ENCODE measurements around the gene WNT7A.

DNA sequence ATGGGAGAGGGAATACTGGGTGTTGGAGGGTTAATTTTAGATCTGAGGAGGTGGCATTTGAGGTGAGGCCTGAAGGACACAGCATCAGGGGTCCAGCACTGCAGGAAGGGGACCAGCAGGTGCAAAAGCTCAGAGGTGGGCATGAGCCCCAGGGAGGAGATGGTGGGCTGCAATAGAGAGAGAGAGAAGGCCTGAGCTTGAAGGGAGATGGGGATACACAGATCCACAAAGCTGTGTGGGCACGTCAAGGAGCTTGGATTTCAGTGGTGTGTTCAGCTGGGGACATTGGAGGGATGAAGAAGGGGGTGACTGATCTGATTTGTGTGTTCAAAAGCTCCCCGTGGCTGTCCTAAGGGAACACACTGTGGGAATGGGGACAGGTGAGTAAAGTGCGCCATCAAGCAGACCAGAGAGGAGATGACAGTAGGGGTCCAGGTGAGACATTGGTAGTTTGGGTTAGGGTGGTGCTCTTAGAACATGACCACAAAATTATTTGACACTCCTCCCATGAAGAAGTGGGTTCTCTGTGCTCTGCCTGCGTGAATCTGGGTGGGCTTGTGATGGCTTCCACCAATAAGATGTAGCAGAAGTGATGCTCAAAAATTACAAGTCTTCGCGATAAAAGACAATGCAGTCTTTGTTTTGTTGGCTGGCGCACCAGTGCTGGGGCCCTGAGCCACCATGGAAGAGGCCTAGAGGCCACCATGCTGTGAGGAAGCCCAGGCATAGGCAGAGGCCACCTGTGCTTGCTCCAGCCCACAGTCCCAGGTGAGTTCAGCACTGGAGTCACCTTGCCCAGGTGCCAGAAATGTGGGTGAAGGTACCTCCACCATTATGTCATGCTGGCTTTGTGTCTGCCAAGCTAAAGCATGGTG lies 1.9 kb upstream of the WNT7A start:
- TF ChIP-seq, protein P1, sequence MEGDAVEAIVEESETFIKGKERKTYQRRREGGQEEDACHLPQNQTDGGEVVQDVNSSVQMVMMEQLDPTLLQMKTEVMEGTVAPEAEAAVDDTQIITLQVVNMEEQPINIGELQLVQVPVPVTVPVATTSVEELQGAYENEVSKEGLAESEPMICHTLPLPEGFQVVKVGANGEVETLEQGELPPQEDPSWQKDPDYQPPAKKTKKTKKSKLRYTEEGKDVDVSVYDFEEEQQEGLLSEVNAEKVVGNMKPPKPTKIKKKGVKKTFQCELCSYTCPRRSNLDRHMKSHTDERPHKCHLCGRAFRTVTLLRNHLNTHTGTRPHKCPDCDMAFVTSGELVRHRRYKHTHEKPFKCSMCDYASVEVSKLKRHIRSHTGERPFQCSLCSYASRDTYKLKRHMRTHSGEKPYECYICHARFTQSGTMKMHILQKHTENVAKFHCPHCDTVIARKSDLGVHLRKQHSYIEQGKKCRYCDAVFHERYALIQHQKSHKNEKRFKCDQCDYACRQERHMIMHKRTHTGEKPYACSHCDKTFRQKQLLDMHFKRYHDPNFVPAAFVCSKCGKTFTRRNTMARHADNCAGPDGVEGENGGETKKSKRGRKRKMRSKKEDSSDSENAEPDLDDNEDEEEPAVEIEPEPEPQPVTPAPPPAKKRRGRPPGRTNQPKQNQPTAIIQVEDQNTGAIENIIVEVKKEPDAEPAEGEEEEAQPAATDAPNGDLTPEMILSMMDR (conservative IDR thresholded peaks at IDR 0.05; ENCODE audit: low read length): no peak
- TF ChIP-seq EZH2phosphoT487 (IDR thresholded peaks at IDR 0.05; ENCODE audit: borderline replicate concordance): no peak
